ENCODE results near the gene PDK2.

The PDK2 gene

DNA sequence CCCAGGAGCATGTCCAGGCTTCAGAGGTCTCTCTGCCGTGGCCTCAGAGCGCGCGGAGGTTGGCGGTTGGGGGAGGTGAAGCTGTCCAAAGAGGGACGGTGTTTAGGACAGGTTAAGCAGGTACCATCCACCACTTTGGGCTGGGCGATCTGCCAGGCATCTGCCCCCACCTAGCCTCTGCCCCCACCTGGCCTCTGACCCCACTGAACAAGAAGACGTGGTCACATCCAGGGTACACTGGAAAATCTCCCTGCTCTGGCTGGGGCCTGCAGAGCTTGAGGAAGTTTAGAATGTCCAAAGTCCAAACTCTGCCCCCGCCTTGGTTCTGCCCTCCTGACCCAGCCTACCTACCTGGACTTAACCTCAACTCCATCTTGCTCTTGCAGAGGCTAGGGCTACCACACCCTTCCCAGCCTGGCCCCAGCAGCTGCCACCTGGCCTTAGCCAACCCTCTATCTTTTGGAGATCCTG lies 37.6 kb upstream of the PDK2 start:
- Histone ChIP-seq H3F3A (ENCODE audit: insufficient read depth) (no peaks in the 10 kb centered on the region), H3K4me2 (ENCODE audit: low read depth, low read length, poor library complexity, severe bottlenecking) (no peak overlapping the region), H3K9ac (ENCODE audit: low read length) (no peak overlapping the region), H3K79me2 (ENCODE audit: insufficient read depth, low read length) (no peaks in the 10 kb centered on the region), H3K27me3 (ENCODE audit: low read length) (no peaks in the 10 kb centered on the region), H4K20me1 (ENCODE audit: low read depth, low read length) (no peaks in the 10 kb centered on the region), H3K27ac (ENCODE audit: low read depth, low read length) (no peak overlapping the region), H3K36me3 (ENCODE audit: low read length) (no peaks in the 10 kb centered on the region), H3K4me3 (ENCODE audit: insufficient read depth, low read length, poor library complexity, severe bottlenecking) (no peak overlapping the region), H2AFZ (ENCODE audit: low read depth, low read length, severe bottlenecking) (no peak overlapping the region), H3K9me3 (ENCODE audit: insufficient read depth, low read length) (no peaks in the 10 kb centered on the region), H3K9me2 (replicated peaks; ENCODE audit: insufficient read depth, low read length) (no peaks in the 10 kb centered on the region)
- no peak for TF ChIP-seq EZH2phosphoT487 (conservative IDR thresholded peaks at IDR 0.05; ENCODE audit: low read length)

DNA sequence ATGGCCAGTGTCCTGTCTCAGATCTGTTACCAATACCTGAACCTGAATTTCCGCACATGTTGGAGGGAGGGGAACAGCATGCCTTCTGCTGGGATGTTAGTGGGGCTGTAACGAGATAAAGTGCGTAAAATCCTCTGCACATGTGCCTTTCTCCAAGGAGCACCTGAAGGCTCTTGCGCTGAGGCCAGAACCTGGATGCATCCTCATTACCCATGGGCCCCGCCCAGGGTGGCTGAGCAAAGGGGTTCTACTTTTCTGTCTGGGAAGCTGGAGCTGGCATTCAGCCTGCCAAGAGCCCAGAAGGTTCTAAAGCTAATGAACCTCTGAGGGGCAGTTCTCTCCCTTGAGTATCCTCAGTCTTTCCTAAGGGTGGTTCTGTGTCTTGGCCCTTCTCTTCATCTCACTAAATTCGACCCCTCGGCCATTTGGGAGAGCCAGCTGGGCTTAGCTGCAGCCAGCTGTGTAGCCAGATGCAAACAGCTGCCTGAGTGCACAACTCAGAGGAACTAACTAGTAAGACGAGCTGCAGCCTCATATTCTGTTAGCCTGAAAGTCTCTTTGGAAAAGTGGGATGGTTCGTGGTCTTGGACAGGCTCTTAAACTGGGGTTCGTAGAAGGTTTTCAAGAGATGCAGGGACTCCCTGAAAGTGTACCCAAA lies 36.7 kb upstream of the PDK2 start:
- Histone ChIP-seq H3K79me2 (ENCODE audit: insufficient read depth, low read length) (no peaks in the 10 kb centered on the region), H3K27ac (ENCODE audit: low read depth, low read length) (no peak overlapping the region), H2AFZ (ENCODE audit: low read depth, low read length, severe bottlenecking) (no peak overlapping the region), H3K27me3 (ENCODE audit: low read length) (no peaks in the 10 kb centered on the region), H3K36me3 (ENCODE audit: low read length) (no peaks in the 10 kb centered on the region), H3K9ac (ENCODE audit: low read length) (no peak overlapping the region), H3K9me2 (replicated peaks; ENCODE audit: insufficient read depth, low read length) (no peaks in the 10 kb centered on the region), H4K20me1 (ENCODE audit: low read depth, low read length) (no peaks in the 10 kb centered on the region), H3F3A (ENCODE audit: insufficient read depth) (no peaks in the 10 kb centered on the region), H3K9me3 (ENCODE audit: insufficient read depth, low read length) (no peaks in the 10 kb centered on the region), H3K4me2 (ENCODE audit: low read depth, low read length, poor library complexity, severe bottlenecking) (no peak overlapping the region), H3K4me3 (ENCODE audit: insufficient read depth, low read length, poor library complexity, severe bottlenecking) (no peak overlapping the region)
- no peak for TF ChIP-seq EZH2phosphoT487 (conservative IDR thresholded peaks at IDR 0.05; ENCODE audit: low read length)
- TF ChIP-seq, protein P1, sequence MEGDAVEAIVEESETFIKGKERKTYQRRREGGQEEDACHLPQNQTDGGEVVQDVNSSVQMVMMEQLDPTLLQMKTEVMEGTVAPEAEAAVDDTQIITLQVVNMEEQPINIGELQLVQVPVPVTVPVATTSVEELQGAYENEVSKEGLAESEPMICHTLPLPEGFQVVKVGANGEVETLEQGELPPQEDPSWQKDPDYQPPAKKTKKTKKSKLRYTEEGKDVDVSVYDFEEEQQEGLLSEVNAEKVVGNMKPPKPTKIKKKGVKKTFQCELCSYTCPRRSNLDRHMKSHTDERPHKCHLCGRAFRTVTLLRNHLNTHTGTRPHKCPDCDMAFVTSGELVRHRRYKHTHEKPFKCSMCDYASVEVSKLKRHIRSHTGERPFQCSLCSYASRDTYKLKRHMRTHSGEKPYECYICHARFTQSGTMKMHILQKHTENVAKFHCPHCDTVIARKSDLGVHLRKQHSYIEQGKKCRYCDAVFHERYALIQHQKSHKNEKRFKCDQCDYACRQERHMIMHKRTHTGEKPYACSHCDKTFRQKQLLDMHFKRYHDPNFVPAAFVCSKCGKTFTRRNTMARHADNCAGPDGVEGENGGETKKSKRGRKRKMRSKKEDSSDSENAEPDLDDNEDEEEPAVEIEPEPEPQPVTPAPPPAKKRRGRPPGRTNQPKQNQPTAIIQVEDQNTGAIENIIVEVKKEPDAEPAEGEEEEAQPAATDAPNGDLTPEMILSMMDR (IDR thresholded peaks at IDR 0.05; ENCODE audit: insufficient read depth, low read length, poor library complexity, severe bottlenecking) = no peak

DNA sequence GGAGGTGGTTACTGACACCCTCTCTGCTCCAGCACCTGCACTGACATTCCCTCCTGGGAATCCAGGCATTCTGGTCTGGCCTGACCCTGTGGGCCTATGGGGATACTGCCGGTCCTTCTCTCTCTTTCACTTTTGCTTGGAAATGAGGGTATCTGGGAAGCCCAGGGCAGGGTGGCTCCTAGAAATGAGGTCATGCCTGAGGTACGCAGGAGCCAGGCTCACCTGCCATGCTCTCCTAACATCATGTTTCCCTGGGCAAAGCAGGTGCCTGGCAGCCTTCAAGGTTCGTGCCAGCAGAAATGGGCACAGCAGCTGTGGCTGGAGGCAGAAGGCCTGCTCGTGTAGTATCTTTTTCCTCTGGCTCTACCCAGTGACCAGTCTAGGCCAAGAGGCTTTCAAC lies 35.9 kb upstream of the PDK2 start:
- H3K9me2 ChIP-seq (replicated peaks; ENCODE audit: insufficient read depth, low read length) = no peaks in the 10 kb centered on the region
- H3K27me3 ChIP-seq (ENCODE audit: low read length) = no peaks in the 10 kb centered on the region
- no peak overlapping the region for H3K27ac ChIP-seq (ENCODE audit: low read depth, low read length)
- no peak overlapping the region for H3K9ac ChIP-seq (ENCODE audit: low read length)
- no peaks in the 10 kb centered on the region for H3F3A ChIP-seq (ENCODE audit: insufficient read depth)
- no peak for TF ChIP-seq EZH2phosphoT487 (conservative IDR thresholded peaks at IDR 0.05; ENCODE audit: low read length)
- H3K79me2 ChIP-seq (ENCODE audit: insufficient read depth, low read length) = no peaks in the 10 kb centered on the region
- no peak overlapping the region for H2AFZ ChIP-seq (ENCODE audit: low read depth, low read length, severe bottlenecking)
- no peak overlapping the region for H3K4me3 ChIP-seq (ENCODE audit: insufficient read depth, low read length, poor library complexity, severe bottlenecking)
- H3K9me3 ChIP-seq (ENCODE audit: insufficient read depth, low read length) = no peaks in the 10 kb centered on the region
- H3K4me2 ChIP-seq (ENCODE audit: low read depth, low read length, poor library complexity, severe bottlenecking) = no peak overlapping the region
- no peaks in the 10 kb centered on the region for H4K20me1 ChIP-seq (ENCODE audit: low read depth, low read length)
- H3K36me3 ChIP-seq (ENCODE audit: low read length) = no peaks in the 10 kb centered on the region

DNA sequence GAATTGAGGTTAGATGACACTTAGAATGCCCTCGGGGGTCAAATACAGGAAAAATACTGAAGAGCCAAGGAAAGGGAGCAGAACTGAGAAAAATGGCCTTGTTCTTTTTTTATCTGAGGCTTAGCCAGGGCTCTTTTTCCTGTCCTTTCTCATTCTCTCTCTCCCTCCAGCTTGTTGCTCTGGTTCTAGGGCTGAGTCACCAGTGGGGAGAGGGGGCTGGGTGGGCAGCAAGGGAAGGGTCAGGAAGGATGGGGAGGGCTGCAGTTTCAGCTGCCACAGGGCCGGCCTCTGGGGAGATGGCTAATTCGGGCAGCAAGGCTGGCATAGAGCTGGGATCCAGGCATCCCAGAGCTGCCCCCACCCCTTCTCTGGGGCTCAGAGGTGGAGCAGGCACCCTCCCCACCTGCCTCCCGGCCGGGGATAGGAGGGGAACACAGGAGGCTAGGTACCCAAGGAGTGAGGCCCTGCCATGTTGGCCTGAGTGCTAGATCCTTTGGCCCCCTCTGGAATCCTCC lies 35.3 kb upstream of the PDK2 start:
- no peak overlapping the region for H2AFZ ChIP-seq (ENCODE audit: low read depth, low read length, severe bottlenecking)
- no peaks in the 10 kb centered on the region for H3K36me3 ChIP-seq (ENCODE audit: low read length)
- H4K20me1 ChIP-seq (ENCODE audit: low read depth, low read length) = no peaks in the 10 kb centered on the region
- H3K27ac ChIP-seq (ENCODE audit: low read depth, low read length) = no peak overlapping the region
- H3K9ac ChIP-seq (ENCODE audit: low read length) = no peak overlapping the region
- H3K9me3 ChIP-seq (ENCODE audit: insufficient read depth, low read length) = no peaks in the 10 kb centered on the region
- H3F3A ChIP-seq (ENCODE audit: insufficient read depth) = no peaks in the 10 kb centered on the region
- no peaks in the 10 kb centered on the region for H3K27me3 ChIP-seq (ENCODE audit: low read length)
- TF ChIP-seq, protein P1 (IDR thresholded peaks at IDR 0.05; ENCODE audit: insufficient read depth, low read length, poor library complexity, severe bottlenecking) = no peak
- no peak for TF ChIP-seq EZH2phosphoT487 (conservative IDR thresholded peaks at IDR 0.05; ENCODE audit: low read length)
- no peaks in the 10 kb centered on the region for H3K79me2 ChIP-seq (ENCODE audit: insufficient read depth, low read length)
- no peak overlapping the region for H3K4me2 ChIP-seq (ENCODE audit: low read depth, low read length, poor library complexity, severe bottlenecking)
- no peak overlapping the region for H3K4me3 ChIP-seq (ENCODE audit: insufficient read depth, low read length, poor library complexity, severe bottlenecking)
- no peaks in the 10 kb centered on the region for H3K9me2 ChIP-seq (replicated peaks; ENCODE audit: insufficient read depth, low read length)
